HG03378 (cell line): ENCODE results near the gene RIMKLB.
"Not testable (repeated sequence)": the region's sequence is repeated elsewhere in the genome, so short reads cannot be mapped to it uniquely, and the experiment has no call there.

Experiments used
- ATAC-seq: cut with Tn5 transposase; IDR thresholded peaks from one replicate; pipeline ENCODE4 v1.9.1; 2021; ENCODE audit warnings: mild to moderate bottlenecking, moderate library complexity; ENCODE audit not compliant: unreplicated experiment

Gene RIMKLB

GRCh38 chr12:8770499-8770898 is 72.7 kb downstream of the RIMKLB start:
- ATAC-seq, result no peak

- no peak for ATAC-seq
Observed at GRCh38 chr12:8771072-8771471, 73.3 kb downstream of the RIMKLB start.

- no peak for ATAC-seq
Observed at GRCh38 chr12:8773461-8773860, 75.7 kb downstream of the RIMKLB start.

- no peak for ATAC-seq
Observed at GRCh38 chr12:8779281-8779680, 81.5 kb downstream of the RIMKLB start.

- ATAC-seq, result no peak
Observed at GRCh38 chr12:8779862-8780261, 82.1 kb downstream of the RIMKLB start.

- no peak for ATAC-seq
Observed at GRCh38 chr12:8780389-8780788, 82.6 kb downstream of the RIMKLB start.

- no peak for ATAC-seq
Observed at GRCh38 chr12:8781381-8782127, 83.8 kb downstream of the RIMKLB start.

GRCh38 chr12:8784290-8784888 is 86.6 kb downstream of the RIMKLB start:
- ATAC-seq, result no peak

- no peak for ATAC-seq
Observed at GRCh38 chr12:8785499-8785898, 87.7 kb downstream of the RIMKLB start.

GRCh38 chr12:8787206-8787605 is 89.4 kb downstream of the RIMKLB start:
- ATAC-seq, result not testable (repeated sequence)

- not testable (repeated sequence) for ATAC-seq
Observed at GRCh38 chr12:8788706-8789105, 90.9 kb downstream of the RIMKLB start.

GRCh38 chr12:8789341-8790013 is 91.7 kb downstream of the RIMKLB start:
- not testable (repeated sequence) for ATAC-seq

- not testable (repeated sequence) for ATAC-seq
Observed at GRCh38 chr12:8793226-8793625, 95.4 kb downstream of the RIMKLB start.

- not testable (repeated sequence) for ATAC-seq
Observed at GRCh38 chr12:8794611-8795010, 96.8 kb downstream of the RIMKLB start.

GRCh38 chr12:8796831-8797626 is 99.2 kb downstream of the RIMKLB start:
- no peak for ATAC-seq

GRCh38 chr12:8801213-8801612 is 103.4 kb downstream of the RIMKLB start:
- not testable (repeated sequence) for ATAC-seq

- ATAC-seq, result not testable (repeated sequence)
Observed at GRCh38 chr12:8804833-8805232, 107.0 kb downstream of the RIMKLB start.

GRCh38 chr12:8805487-8805886 is 107.7 kb downstream of the RIMKLB start:
- not testable (repeated sequence) for ATAC-seq

GRCh38 chr12:8807084-8807483 is 109.3 kb downstream of the RIMKLB start:
- not testable (repeated sequence) for ATAC-seq

- ATAC-seq, result not testable (repeated sequence)
Observed at GRCh38 chr12:8810112-8810511, 112.3 kb downstream of the RIMKLB start.
